IMR-90 (cell line): ENCODE data around the gene DBN1.

Experiments
- BHLHE40 ChIP-seq: fragments of 150-350 bp; IDR thresholded peaks from 2 replicates; pipeline ENCODE4 v1.6.1; 2016; ENCODE audit warnings: mild to moderate bottlenecking, low read depth, low read length
- CTCF ChIP-seq: conservative IDR thresholded peaks from 2 replicates; pipeline ENCODE4 v1.5.1; 2012; ENCODE audit warnings: mild to moderate bottlenecking, low read depth, low read length, improper control_type of control experiment
- FOS ChIP-seq: fragments of 150-350 bp; IDR thresholded peaks from 2 replicates; pipeline ENCODE4 v1.6.1; 2016; ENCODE audit warnings: low read depth, low read length
- MAFK ChIP-seq: IDR thresholded peaks from 2 replicates; pipeline ENCODE4 v1.6.1; 2012; ENCODE audit warnings: low read depth, low read length, improper control_type of control experiment
- POLR2A ChIP-seq: IDR thresholded peaks from 2 replicates; pipeline ENCODE4 v1.6.1; 2012; ENCODE audit warnings: mild to moderate bottlenecking, low read depth, low read length
- RCOR1 ChIP-seq: IDR thresholded peaks from 2 replicates; pipeline ENCODE4 v1.6.1; 2012; ENCODE audit warnings: mild to moderate bottlenecking, low read length, improper control_type of control experiment; ENCODE audit not compliant: insufficient replicate concordance

GRCh38 chr5:177499842-177500241 is 26.4 kb upstream of the DBN1 start:
- TF ChIP-seq CTCF (no peak), RCOR1 (no peak), FOS (no peak), BHLHE40 (no peak), POLR2A (no peak), MAFK (no peak)
